GM18870 (cell line): ENCODE measurements around the gene NKTR.

ENCODE experiments used
- ATAC-seq: cut with Tn5 transposase; IDR thresholded peaks from one replicate; pipeline ENCODE4 v1.9.1; 2021; ENCODE audit warnings: moderate library complexity; ENCODE audit not compliant: unreplicated experiment

The NKTR gene

GRCh38 chr3:42661593-42662022 lies 61.1 kb downstream of the NKTR start:
- no peak for ATAC-seq

DNA sequence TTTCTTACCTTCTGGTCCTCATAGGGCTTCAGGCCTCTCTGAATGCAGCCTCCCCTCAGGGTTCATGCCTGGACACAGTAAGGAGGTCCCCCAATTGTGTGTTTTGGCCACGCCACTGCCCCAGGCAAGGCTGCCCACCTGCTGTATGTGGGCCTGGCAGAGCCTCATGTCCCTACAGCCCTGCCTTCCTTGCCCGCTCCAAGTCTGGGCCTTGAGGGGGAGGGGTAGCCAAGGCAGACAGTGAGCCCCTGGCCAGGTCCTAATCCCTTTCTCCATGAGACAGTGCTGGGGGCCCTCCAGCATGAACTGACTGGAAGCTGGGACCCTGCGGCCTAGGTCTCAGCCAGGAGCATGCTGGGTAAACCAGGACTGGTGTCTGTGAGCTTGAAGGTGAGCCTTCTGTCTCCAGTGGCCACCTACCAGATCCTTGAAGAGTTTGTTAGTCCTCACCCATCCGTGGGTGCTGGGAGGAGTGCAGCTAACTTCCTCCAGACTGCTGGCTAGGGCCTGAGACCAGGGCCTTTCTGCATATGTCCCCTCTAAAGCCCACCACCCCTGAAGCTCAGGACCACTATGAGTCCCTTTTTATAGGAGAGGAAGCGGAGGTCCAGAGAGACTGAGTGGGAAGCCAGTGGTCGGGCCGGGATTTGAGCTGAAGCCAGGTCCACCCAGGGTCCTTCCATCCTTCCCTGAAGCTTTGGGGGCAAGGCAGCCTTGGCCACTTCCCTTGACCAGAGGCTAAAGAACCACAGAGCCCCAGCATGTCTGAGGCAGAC lies 61.7 kb downstream of the NKTR start:
- ATAC-seq: no peak

DNA sequence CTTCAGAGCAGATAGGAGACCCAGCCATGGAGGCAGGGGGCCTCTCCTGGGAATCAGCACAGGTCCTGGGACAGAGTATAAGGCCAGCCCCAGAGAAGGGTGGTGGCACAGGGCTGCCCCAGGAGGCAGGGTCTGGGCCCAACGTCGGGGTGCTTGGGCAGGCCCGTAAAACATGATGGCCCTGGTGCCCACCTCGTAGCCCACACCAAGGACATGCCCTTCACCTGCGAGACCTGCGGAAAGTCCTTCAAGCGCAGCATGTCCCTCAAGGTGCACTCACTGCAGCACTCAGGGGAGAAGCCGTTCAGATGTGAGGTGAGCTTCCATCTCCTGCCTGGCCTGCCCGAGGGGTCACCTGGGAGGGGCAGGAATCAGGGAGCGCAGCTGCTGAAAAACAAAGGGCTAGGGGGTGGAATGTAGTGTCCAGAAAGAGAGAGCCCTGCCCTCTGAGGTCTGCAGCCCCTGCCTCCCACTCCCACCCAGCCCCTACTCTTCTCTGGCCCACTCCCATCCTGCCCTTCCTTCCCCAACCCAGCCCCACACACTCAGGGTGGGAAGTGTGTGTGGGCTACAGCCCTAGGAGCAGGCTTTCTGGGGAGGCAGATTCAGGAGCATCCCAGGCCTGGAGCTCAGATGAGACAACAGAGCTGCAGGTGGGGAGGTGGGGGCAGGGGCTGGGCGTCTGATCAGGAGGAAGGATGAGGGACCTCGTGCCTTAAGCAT lies 62.5 kb downstream of the NKTR start:
- no peak for ATAC-seq

DNA sequence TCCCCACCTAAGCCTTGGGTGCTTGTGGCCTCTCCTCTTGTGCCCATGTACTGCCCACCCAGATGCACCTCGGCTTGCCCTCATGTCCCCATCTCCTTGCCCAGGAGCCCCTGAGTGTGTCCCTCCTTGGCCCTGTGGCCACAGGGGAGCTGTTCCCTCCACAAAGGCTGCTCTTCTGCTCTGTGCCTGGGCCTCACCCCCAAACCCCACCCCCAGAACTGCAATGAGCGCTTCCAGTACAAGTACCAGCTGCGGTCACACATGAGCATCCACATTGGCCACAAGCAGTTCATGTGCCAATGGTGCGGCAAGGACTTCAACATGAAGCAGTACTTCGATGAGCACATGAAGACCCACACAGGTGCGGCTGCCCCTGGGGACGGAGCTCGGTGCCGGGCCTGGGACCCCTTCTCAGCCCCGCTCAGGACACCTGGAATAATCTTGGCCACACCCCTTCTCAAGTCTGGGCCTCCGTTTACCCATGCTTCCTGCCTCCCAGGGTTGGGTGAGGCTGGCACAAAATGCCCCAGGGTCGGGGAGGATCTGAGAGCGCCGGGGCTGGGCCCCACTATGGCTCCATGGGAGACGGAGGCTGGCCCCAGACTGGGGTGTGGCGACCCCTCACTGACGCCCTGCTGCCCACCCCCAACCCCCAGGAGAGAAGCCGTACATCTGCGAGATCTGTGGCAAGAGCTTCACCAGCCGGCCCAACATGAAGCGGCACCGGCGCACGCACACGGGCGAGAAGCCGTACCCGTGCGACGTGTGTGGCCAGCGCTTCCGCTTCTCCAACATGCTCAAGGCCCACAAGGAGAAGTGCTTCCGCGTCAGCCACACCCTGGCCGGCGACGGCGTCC lies 63.3 kb downstream of the NKTR start:
- ATAC-seq: no peak

DNA sequence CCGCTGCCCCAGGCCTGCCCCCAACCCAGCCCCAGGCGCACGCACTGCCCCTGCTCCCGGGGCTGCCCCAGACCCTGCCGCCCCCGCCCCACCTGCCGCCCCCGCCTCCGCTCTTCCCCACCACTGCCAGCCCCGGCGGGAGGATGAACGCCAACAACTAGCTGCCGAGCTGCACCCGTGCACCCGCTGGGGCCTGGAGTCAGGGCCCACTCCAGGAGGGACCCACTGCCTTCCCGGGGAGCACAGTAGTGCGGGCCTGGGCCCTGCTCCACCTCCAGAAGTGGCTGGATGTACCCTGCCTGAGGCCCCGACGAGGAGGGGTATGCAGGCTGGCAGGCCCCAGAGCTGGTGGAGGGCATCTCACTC lies 63.9 kb downstream of the NKTR start:
- no peak for ATAC-seq

DNA sequence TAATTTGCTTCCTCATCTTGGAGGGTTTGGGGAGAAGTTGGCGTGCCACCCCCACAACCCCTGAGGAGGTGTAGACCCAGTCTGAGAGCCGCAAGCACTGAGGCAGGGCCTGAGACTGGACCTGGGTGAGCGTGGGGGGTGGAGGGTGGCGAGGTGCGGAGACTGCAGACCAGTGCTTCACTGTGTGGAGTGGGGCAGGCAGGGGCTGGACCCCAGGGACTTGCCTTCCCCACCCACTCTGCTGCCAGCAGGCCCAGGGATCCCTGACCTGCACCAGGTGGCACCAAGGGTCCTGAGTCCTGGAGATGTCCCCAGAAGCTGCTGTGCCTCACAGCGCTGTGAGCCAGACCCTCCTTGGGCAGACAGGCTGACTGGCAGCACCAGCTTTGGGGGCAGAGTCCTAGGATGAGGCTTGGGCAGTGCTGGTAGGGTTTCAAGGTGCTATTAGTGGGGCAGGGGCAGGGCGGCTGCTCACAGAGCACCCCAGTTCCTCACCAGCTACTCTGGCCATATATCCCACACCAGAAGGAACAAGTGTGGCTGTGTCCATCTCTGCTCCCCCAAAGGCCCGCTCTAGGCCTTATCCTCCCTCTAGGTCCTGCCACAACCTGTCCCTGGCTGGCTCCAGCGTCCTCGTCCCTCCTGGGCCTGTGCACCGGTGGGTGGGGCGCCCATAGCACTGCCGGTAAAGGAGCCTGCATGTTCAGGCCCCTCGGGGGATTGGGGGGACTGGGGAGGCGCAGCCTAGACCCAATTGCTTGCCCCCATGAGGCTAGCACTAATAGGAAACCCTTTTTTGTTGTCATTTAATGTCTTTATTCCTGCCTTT lies 64.8 kb downstream of the NKTR start:
- ATAC-seq: no peak

- ATAC-seq: no peak
Measured at GRCh38 chr3:42666022-42666421, 65.5 kb downstream of the NKTR start.

- no peak for ATAC-seq
Measured at GRCh38 chr3:42666577-42666998, 66.1 kb downstream of the NKTR start.

DNA sequence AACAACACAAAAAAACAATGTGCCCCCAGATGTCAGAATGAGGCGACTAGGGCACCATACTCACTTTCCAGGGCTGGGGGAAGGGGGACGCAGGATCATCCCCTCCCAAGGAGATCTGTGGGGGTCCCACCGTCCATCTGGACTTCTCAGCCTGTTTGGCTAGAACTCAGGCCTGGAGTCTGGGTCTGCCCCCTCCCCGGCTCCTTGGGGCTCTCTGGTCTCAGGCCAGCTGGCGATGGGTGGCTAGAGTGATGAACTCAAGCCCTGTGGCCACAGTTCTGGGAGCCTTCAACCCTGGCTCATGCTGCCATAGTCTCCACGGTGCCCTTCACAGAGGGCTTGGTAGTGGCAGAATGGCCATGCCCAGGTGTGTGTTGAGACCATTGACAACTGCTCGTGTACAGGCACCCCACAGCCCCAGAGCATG lies 66.6 kb downstream of the NKTR start:
- ATAC-seq: no peak

- ATAC-seq: no peak
Measured at GRCh38 chr3:42667523-42668412, 67.3 kb downstream of the NKTR start.

DNA sequence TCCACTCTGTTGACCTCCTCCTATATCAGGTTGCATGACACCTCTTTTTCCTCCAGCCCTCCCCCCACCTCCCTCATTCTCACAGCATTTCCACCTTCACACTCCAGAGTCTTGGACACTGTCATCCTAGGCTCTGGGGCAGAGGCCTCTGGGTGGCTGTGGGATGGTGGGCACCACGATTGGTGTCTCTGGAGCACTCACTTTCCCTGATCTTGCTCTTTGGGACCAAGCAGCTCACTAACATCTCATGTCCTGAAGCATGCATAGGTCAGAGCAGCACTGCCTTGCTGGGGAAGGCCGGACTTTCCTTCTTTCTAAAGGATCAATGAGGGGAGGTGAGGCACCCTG lies 67.9 kb downstream of the NKTR start:
- no peak for ATAC-seq

GRCh38 chr3:42668793-42669217 lies 68.3 kb downstream of the NKTR start:
- ATAC-seq: no peak

- ATAC-seq: no peak
Measured at GRCh38 chr3:42670051-42670576, 69.6 kb downstream of the NKTR start.

GRCh38 chr3:42670670-42671069 lies 70.2 kb downstream of the NKTR start:
- ATAC-seq: no peak

- ATAC-seq: no peak
Measured at GRCh38 chr3:42672515-42672914, 72.0 kb downstream of the NKTR start.

- ATAC-seq: no peak
Measured at GRCh38 chr3:42673082-42673481, 72.6 kb downstream of the NKTR start.

DNA sequence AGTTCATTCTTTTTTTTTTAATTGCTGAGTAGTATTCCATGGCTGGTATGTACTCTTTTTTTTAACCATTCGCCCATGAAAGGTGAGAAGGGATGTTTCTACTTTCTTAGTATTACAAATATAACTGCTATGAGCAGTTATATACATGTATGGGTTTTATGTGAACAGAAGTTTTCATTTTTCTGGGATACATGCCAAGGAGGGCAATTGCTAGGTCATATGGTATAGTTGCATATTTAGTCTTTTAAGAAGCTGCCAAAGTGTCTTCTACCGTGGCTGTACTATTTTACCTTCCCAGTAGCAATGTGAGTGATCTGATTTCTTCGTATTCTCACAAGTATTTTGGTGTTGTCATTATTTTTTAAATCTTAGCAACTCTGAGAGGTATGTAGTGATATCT lies 73.7 kb downstream of the NKTR start:
- no peak for ATAC-seq

GRCh38 chr3:42675909-42676308 lies 75.4 kb downstream of the NKTR start:
- no peak for ATAC-seq

DNA sequence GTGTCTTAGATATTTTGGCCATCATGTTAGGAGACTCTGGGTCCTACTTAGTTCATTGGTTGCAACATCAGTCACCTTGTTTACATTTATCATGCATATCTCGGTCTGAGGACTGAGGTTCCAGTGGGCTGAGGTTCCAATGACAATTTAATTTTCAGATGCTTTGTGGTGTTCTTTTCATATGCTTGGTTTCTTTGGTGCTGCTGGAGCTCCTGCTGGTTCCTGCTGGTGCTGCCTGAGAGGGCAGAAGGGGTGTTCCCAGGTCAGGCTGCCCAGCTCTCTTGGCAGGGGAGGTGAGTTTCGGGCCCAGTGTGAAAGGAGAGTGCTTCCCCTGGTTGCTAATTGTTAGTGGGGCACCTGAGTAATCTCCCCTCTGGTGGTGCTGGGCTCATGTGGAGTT lies 78.0 kb downstream of the NKTR start:
- ATAC-seq: no peak
